Stimulated activated CD8-positive, alpha-beta memory T cell treated with anti-CD3 and anti-CD28 coated beads, Interleukin-15, amount 100 ng/mL, for 1 hour (primary cell): ENCODE data around the gene GPR37.

Experiments
- DNase-seq: peaks from one replicate; pipeline ENCODE4 v3.0.0-alpha.2; 2020; ENCODE audit warnings: low read depth

The GPR37 gene

DNA sequence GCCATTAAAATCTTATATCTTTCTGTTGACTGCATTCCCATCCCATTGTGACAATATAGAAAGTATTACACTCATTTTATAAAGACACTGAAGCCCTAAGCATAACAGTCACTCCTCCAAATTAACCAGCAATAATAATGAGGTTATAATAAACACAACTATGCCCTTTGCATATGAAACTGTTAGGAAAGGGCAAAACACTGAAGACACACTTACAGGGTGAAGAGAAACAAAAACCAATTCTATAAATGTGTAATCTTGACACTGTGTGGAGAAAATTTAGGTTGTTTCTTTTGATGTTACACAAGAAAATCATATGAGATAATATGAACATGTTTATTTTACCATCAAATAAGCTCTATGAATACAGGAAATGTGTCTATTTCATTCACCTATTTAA is 14.0 kb upstream of the GPR37 start:
- no peak for DNase-seq

DNA sequence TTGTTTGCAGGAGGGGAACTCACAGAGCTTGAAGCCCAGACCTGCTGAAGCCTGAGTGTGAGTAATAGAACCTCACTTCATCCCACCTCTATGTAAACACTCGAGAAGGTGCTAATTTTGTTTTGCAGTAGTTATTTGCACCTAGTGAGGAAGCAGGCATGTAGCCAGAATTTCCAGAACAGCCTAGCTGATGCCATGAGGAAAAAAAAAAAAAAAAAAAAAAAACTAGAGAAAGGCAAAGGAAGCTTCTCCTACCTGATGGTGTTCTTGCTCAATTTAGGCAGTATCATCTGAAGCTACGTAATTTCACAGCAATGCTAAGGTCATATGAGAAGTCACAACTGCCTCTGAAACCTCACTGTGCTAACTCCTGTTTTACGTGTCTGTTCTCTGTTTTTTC is 13.6 kb upstream of the GPR37 start:
- no peak for DNase-seq

DNA sequence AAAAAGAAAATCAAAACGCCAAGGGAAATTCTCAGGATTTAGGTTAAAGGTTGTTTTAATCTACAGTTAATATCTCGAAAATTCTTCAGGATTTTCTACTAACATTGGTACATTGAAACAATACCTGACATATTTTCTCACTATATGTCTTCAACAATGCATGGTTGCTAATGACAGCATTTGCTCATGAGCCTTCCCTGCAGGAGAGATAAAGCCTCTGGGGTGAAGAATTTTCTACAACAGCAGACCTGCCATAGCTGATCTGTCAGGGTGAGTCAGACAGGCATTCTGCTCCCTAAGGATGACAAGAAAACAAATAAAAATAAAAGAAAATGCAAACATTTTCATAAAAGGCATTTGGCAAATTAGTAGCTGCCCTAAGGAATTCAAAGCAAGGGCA is 11.7 kb upstream of the GPR37 start:
- DNase-seq: no peak

DNA sequence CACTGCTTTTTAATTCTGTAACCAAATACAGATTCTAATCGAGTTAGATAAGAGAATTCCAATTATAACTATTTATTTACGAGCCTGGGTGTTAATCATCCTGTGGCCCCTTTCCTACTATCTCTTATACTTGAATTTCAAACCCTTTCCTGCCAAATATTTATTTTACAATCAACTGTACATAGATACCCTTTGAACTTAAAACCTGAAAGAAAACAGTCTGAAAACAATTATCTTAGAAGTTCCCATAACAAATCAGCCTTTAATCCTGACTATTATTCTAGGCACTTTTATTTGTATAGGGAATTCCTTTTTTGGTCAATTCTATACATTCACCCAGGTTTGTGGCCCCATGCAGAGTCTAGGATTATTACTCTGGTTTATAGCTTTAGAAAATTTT is 10.6 kb upstream of the GPR37 start:
- no peak for DNase-seq

DNA sequence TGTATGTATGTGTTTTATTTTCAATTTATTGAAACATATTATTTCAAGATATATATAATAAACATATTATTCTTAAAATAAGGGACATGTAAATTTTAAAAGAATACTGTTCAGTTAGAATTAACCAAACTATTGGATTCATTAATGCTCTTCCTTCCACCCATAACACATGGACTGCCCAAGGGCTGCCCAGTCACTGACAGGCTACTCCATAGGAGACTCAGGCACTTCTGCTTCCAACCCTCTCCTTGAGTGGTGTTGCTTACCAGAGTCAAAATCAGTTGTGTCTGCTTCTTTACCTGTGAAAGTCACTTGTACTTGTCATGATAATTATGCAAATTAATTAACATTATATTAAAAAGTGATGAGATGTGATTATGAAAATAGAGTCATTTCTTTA is 9.8 kb upstream of the GPR37 start:
- no peak for DNase-seq

DNA sequence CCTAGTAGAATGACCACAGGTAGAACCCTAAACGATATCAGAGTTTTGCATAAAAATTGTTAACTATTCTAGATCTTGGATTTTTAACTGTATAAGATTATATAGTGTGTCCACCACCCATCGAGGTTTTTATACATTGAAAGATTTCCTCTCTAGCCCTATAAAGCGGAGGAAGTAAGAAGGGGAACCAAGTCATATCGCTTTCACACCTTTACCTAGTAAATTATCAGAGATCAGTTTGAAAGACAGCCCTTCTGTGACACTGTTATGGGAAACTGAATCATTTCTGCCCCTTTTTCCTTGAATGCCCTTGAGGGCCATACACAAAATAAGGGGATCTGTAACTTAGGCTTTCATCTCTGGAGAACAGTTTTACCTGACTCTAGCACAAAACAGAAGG is 8.3 kb upstream of the GPR37 start:
- no peak for DNase-seq

DNA sequence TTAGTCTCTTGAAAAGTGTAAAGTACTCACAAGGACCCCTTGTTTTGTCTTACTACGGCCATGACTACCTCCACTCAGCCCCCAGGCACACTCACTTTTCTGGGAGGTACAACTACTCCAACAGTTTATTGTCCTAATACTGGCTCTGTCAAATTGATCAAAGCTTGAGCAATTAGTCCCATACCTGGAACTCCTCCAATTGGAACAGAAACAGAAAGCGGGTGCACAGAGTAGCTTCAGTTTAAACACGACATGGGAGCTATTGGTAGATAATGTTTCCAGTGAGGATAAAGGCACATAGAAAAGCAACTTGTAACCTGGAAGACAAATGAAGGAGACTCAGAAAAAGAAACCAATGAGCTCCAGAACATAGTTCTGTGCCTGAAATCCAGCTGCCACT is 7.7 kb upstream of the GPR37 start:
- DNase-seq: no peak

DNA sequence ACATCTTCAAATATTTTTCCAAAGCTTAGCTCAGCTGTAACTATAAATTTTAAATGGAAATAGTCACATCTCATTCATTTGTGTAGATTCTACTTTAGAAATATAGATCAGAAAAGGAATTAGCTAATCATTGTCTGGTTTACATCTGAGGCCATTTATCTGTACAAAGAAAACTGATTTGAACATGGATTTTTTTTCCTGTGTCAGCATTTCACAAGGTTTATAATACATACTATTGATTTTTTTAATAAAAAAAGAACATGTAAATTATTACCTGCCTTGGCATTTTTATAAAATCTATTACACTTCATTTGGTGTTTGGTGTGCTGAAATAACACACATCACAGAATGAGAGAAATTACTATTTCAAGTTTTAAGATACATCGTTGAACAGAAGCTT is 3.5 kb upstream of the GPR37 start:
- DNase-seq: no peak

DNA sequence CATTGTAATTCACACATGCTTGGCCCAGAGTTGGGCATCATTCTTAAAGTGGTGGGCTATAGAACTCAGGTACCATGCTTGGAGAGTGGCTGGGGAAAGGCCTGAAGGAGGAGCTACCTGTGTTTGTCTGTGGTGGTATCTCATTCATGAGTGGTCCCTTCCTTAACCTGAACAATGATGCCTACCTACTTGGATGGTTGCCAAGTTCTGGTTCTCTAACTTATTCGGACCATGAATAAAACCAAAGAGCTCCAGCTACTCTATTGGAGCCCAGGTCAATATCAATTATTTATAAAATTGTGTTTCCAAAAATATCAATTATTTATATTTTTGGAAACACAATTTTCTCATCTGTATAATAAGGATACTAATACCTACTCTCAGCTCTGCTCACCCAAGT is 2.9 kb upstream of the GPR37 start:
- DNase-seq: no peak

DNA sequence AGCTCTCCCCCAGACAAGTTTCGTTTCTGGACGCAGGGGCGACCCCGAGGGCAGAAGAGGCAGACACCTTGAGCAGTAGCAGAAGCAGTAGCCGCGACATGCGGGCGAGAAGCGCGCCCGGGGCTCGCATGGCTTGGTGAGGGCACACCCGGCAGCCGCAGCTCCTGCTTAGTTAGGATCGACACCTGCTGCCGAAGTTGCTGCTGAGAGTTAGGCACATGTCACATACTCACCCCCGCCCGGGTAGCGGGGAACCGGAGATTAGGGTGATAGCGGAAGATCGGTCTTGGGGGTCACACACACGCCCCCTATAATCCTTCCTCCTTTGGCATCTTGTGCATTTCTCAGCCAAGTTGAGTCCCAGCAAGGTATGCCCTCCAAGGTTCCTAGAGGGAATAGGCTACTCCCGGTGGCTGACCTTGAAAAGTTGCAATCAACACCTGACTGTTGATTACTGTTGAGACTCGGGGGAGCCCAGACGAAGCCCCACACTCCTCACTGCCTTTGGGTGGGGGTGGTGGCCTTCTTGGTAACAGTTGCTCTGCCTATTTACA is 668 bp downstream of the GPR37 start:
- DNase-seq: no peak

DNA sequence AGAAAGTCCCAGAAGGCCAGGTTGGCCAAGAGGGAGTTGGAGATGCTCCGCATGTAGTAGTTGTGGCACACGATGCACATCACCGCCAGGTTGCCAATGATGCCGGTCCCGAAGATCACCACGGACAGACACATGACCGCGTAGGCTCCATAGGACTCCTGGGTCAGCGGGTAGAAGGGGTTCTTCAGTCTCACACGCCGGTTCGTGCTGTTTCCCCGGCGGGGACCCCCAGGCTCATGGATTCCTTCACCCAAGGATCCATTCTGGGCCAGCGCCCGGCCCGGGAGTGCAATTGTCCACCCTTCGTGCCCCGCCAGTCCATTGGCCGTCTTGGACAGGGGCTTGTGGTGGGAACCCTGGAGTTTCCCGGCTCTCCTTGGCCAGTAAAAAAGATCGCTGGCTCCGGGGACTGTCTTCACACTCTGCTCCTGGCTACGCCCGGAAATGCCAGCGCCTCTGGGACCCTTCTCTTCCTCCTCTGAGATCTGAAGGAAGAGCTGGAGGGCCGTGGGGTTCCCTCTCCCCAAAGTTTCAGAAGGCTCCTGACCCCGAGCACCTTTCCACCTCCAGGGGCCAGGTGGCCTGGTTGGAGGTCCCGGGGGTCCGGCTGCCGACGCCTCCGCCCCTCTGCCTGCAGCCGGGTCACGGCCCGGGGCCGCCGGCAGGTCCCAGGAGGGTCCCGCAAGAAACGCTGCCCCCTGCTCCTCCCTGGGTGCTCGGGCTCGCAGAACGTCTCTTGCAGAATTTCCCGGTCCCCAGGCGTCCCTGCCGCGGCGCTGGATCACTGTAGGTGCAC is 1.3 kb downstream of the GPR37 start:
- no peak for DNase-seq

DNA sequence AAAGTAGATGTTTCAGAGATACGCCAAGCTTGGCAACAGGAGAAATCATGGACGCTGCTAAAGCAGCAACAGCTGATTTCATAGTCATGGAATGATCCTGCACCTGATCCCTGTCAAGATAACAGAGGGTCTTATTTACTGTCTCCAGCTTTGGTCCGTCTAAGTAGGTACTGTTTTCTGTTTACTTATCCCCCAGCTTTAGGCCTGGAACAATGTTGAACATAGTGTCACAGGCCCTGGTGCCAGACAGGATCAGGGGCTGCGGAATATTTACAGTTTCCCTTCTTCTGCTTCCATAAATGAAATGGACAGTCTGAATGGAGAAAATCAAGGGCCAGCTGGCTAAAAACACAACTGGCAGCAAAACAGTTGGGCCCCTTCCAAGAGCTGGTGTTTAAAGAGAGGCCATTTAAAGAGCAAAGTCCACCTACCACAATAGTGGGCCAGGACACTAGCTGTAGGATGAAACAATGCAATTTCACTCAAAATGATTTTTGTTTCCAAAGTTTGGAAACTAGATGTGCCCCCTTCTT is 2.9 kb downstream of the GPR37 start:
- no peak for DNase-seq

DNA sequence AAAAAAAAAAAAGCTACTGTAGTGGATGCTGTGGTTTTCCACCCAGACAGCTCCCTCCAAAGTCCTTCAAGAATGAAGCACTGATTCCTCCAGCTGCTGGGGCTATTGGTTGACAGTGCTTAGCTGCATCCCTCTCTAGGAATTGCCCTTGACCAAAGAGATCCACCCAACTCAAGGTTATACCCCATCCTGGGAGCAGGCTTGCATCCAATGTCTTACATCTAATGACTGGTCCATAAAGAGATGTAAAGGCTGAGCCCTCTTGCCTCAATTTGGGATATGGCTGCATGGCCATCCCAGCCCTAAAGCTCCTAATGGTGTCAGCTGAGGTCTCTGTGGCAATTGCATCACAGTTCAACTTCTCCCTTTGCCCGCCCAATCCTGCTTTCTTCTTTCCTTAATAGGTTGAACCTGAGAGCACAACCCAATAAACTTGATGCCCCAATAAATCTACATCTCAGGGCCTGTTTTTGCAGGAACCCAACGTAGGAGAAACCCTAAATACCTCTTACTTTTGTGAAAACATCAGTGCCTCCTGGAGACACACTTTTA is 4.4 kb downstream of the GPR37 start:
- no peak for DNase-seq

DNA sequence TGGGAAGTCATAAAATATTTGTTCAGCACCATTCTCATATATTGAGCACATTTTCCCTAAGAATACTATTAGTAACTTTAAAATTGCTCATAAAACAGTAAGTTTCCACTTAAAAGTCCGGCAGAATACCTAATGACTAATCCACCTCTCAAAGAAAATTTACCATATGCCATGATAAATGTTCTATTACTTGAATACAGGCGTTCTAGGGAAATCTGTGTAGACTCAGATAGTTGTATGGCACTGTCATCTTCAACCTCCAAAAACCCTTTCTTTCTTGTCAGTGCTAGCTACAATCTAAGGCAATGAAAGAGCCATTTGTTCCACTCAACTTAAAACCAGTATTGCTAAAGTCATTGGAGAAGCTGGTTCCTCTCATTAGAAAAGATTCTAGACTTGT is 7.3 kb downstream of the GPR37 start:
- no peak for DNase-seq

DNA sequence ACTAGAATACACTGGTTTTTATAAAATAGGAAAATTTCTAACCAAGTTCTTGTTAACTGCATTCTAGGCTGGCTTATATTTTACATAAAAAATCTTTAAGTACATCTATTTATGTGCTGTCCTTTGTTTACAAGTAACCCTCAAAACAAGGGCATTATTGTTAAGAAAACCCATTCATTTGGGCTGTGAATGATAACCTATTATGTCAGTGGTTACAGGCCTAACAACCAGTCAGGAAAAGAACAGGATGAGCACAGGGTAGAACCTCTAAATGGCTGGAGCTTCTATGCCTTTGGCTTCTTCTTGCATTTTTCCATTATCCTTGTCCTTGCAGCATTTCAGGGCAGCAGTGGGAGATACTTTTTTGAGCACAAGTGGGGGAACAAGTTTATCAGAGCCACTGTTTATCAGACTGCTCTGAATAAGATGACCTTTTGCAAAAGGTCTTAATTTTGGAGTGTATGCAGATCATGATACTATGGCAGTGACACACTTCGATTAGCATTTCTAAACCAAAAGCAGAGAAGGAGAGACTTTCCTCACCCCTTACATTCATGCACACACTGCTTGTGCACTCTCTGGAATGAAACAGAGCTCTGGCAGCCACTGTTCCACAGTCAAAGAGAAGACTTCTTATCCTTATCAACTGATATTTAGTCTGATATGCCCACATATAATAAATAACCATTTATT is 10.9 kb downstream of the GPR37 start:
- no peak for DNase-seq

DNA sequence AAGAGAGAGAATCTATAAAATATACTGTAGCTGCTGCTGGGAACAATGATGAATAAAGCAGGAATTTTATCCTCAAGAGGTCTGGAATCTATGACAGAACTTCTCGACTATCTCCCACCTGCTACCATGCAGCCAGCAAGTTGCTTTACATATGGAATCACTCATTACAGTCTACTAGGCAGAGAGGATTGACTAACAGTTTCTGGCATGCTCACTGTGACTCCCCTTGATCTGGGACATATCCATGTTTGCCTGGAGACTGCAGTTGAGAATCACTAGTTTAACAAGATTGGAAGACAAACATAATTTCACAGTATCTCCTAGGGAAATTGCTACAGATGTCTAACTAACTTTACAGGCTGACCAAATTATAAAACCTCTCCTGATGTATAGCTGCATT is 13.3 kb downstream of the GPR37 start:
- no peak for DNase-seq

DNA sequence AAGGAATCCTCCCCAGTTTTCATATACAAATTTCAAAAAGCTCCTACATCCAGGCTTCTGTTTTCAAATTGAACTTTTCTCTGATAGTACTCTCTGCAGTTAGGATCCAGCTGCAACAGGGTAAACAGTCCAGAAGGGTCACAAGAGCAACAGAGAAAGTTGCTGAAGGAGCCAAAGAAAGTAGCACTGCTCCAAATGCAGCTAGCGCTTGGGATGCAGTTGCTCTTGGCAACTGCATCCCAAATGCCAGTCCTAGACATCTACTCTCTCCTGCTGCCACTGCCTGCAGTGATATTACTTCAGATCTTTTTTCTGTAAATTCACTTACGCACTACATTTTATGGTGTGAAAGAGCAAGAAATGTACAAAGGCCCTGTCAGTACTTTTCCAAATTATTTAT is 14.6 kb downstream of the GPR37 start:
- no peak for DNase-seq

DNA sequence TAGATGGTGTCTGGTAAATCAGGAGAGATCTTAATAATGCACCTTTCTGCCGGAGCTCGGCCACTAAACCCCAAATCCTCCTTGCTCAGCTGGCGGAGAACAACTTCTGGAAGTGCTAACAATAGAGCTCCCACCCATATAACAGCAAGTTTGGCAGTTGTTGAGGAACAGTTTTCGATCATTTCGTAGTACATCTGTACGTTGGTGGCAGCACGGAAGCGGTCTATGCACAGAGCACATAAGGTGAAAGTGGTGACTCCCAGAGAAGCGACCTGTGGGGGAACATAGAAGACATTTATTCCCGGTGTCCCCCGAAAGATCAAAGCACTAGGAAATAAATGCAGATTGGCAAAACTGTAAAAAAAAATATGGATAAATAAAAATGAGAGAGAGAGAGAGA is 18.5 kb downstream of the GPR37 start:
- DNase-seq: no peak

DNA sequence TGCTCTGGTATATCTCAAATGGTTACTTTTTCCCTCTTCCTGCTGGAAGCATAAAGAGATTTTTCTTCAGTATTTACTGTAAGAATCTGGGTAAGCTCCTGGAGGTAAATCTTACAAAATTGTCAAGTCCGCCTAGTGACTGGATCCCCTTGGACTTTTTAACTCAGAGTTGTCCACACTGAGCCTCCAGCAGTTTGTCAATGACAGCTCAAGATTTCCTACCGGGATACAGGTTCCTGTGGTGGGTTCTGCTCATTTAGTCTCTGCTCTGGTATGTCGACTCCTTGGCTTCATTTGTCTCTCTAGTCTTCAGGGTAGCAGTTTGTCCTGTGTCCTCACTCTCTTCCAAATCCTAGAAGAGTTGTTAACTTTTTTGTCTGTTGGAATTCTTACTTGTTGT is 27.0 kb downstream of the GPR37 start:
- no peak for DNase-seq

DNA sequence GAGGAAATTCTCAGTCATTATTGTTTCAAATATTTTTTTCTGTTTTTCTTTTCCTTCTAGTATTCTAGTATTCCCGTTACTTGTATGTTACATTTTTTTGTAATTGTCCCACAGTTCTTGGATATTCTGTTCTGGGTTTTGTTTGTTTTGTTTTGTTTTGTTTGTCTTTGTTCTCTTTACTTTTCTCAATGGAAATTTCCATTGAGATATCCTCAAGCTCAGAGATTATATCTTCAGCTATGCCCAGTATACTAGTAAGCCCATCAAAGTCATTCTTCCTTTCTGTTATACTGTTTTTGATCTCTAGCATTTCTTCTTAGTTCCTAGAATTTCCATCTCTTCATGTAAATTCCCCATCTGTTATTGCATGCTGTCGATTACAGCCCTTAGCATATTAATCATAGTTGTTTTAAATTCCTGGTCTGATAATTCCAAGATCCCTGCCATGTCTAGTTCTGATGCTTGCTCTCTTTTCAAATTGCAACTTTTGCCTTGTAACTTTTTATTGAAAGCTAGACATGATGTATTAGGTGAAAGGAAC is 27.8 kb downstream of the GPR37 start:
- DNase-seq: no peak

DNA sequence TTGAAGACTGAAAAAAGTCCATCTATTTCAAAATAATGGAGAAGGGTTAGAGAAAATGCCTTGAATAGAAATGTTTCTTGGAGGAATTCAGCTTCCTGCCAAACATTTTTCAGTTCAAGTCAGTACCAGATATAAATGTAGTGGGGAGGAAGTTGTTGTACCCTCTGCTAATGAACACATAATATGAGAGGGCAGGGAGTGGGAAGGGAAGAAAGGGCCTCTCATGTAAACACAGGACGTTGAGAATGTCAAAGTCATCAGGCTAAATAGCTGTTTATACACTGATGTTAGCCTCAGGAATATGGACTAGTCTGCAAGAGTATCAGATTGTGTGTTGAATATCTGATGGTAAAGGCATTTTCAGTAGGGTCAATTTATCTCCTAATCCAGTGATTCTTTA is 37.0 kb downstream of the GPR37 start:
- DNase-seq: no peak

DNA sequence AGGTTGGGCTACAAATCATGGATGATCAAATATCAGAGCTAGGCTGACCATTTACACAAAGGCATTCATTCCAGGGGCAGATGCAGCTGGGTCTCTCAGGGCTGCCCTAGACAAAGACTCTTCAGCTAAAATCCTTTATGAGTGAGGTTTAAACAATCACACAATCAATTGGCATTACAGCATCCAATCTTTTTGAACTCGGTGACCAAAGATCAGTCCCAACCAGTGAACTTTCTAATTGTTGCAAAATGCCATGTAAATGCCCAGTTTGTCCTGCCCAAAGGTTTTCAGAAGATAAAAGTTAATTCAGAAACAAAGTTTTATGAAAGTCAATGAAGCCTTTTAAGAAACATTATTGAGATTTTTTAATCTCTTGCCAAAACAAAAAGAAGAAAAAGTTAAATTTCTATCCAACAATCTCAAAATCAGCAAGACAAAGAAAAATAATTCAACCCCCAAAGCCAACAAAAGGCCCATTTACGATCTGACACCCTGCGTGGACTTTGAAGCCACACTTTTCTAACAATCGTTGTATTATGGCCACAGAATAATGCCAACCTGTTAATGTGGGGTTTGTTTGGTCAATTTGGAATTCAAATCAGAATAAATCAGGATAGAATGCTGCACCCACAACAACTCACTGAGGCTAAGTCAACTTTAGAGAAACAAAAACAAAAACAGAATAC is 40.9 kb downstream of the GPR37 start:
- DNase-seq: no peak
